ENCODE results near the gene TMEM132D.

DNA sequence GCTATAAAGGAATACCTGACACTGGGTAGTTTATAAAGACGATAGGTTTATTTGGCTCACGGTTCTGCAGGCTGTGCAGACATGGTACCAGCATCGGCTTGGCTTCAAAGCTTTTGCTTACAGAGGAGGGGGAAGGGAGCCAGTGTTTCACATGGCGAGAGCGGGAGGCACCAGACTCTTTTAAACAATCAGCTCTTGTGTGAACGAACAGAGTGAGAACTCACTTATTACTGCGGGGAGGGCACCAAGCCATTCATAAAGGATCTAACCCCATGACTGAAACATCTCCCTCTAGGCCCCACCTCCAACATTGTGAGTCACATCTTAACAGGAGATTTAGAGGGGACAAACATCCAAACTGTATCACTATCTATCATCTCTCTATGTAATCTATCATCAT lies 227.4 kb downstream of the TMEM132D start:
- TF ChIP-seq CTCF (IDR thresholded peaks at IDR 0.05) (no peak), POLR2A (IDR thresholded peaks at IDR 0.05) (no peak), POLR2AphosphoS5 (IDR thresholded peaks at IDR 0.05) (no peak)

All from gastroesophageal sphincter (tissue), 3 donors.